Activated naive CD8-positive, alpha-beta T cell treated with anti-CD3 and anti-CD28 coated beads for 36 hours (primary cell): ENCODE measurements around the gene PTPRG. TPM values are rescaled to one million over a fixed set of nuclear protein-coding genes. Genes with fewer than 3 reads are reported as not detected.
A peak's percentile ranks its signal among the peaks of the same experiment; 100 is the strongest.

ENCODE experiments used
- DNase-seq: peaks from one replicate; pipeline ENCODE4 v3.0.0; 2021
- H3K27ac Mint-ChIP-seq: one replicate; pipeline ENCODE4 v1.8.0; 2022; ENCODE audit warnings: mild to moderate bottlenecking, moderate library complexity, mixed read lengths
- H3K27me3 Mint-ChIP-seq: one replicate; pipeline ENCODE4 v1.8.0; 2022; ENCODE audit warnings: mild to moderate bottlenecking, mixed read lengths
- H3K36me3 Mint-ChIP-seq: one replicate; pipeline ENCODE4 v1.8.0; 2021; ENCODE audit warnings: mild to moderate bottlenecking, mixed read lengths
- H3K4me1 Mint-ChIP-seq: one replicate; pipeline ENCODE4 v1.8.0; 2021; ENCODE audit warnings: mixed read lengths
- H3K4me3 Mint-ChIP-seq: one replicate; pipeline ENCODE4 v1.8.0; 2022; ENCODE audit warnings: mild to moderate bottlenecking, moderate library complexity, mixed read lengths
- H3K9me3 Mint-ChIP-seq: one replicate; pipeline ENCODE4 v1.8.0; 2022; ENCODE audit warnings: mixed read lengths
- total RNA-seq, 2 experiments: library from RNA; stranded (reverse); gene quantifications; one replicate each; pipeline ENCODE4 v1.2.3, GENCODE V29; 2021

PTPRG gene
- under 1 TPM; 0.06 to 0.16 TPM for total RNA-seq

- Mint-ChIP-seq H3K4me3 (peak within 1 kb of the TSS; percentile 79), H3K9me3 (no peaks in the 10 kb centered on the region), H3K27ac (no peak within 1 kb of the TSS), H3K4me1 (peaks cover 16% of the 10 kb centered on the region), H3K36me3 (no peaks in the 10 kb centered on the region), H3K27me3 (peaks cover 80% of the 10 kb centered on the region)
- DNase-seq = peak; percentile 48
Measured at GRCh38 chr3:61561374-61562041, at the start of gene PTPRG. TSS of gene PTPRG (plus strand) at chr3:61561571. CDS start at chr3:61562288, 717 bp downstream.

- peaks cover 28% of the 10 kb centered on the region for H3K27me3 Mint-ChIP-seq
- no peak overlapping the region for H3K4me3 Mint-ChIP-seq
- peaks cover 21% of the 10 kb centered on the region for H3K4me1 Mint-ChIP-seq
- H3K9me3 Mint-ChIP-seq = peaks cover 6% of the 10 kb centered on the region
- H3K27ac Mint-ChIP-seq = no peak overlapping the region
- no peak for DNase-seq
- peaks cover 1% of the 10 kb centered on the region for H3K36me3 Mint-ChIP-seq
Measured at GRCh38 chr3:61518590-61518989, 42.8 kb upstream of the PTPRG start.

- H3K27me3 Mint-ChIP-seq = peaks cover 18% of the 10 kb centered on the region
- peak overlapping the region; percentile 74 for H3K27ac Mint-ChIP-seq
- no peak overlapping the region for H3K4me3 Mint-ChIP-seq
- H3K4me1 Mint-ChIP-seq = peaks cover 22% of the 10 kb centered on the region
- peaks cover 1% of the 10 kb centered on the region for H3K36me3 Mint-ChIP-seq
- peaks cover 6% of the 10 kb centered on the region for H3K9me3 Mint-ChIP-seq
- peak; percentile 70 for DNase-seq
Measured at GRCh38 chr3:61520966-61521628, 40.3 kb upstream of the PTPRG start.

GRCh38 chr3:61522060-61522459, 39.3 kb upstream of the PTPRG start:
- Mint-ChIP-seq H3K4me3 (no peak overlapping the region), H3K36me3 (peaks cover 1% of the 10 kb centered on the region), H3K27me3 (peaks cover 18% of the 10 kb centered on the region), H3K27ac (peak overlapping the region; percentile 28), H3K4me1 (peaks cover 22% of the 10 kb centered on the region), H3K9me3 (peaks cover 6% of the 10 kb centered on the region)
- no peak for DNase-seq

- Mint-ChIP-seq H3K27ac (no peak overlapping the region), H3K9me3 (peaks cover 6% of the 10 kb centered on the region), H3K36me3 (peaks cover 1% of the 10 kb centered on the region), H3K4me3 (no peak overlapping the region), H3K4me1 (peaks cover 22% of the 10 kb centered on the region), H3K27me3 (peaks cover 18% of the 10 kb centered on the region)
- DNase-seq = no peak
Measured at GRCh38 chr3:61522626-61523025, 38.7 kb upstream of the PTPRG start.

- Mint-ChIP-seq H3K9me3 (no peaks in the 10 kb centered on the region), H3K4me3 (no peak overlapping the region), H3K4me1 (peaks cover 15% of the 10 kb centered on the region), H3K27me3 (peaks cover 10% of the 10 kb centered on the region), H3K27ac (no peak overlapping the region), H3K36me3 (no peaks in the 10 kb centered on the region)
- no peak for DNase-seq
Measured at GRCh38 chr3:61524933-61525332, 36.4 kb upstream of the PTPRG start.

- Mint-ChIP-seq H3K9me3 (no peaks in the 10 kb centered on the region), H3K36me3 (no peaks in the 10 kb centered on the region), H3K4me3 (no peak overlapping the region), H3K4me1 (peaks cover 9% of the 10 kb centered on the region), H3K27ac (no peak overlapping the region), H3K27me3 (peaks cover 15% of the 10 kb centered on the region)
- no peak for DNase-seq
Measured at GRCh38 chr3:61526308-61526707, 35.1 kb upstream of the PTPRG start.

- Mint-ChIP-seq H3K36me3 (no peaks in the 10 kb centered on the region), H3K27me3 (peaks cover 13% of the 10 kb centered on the region), H3K4me1 (peaks cover 7% of the 10 kb centered on the region), H3K9me3 (no peaks in the 10 kb centered on the region), H3K4me3 (no peak overlapping the region), H3K27ac (no peak overlapping the region)
- no peak for DNase-seq
Measured at GRCh38 chr3:61527011-61527410, 34.4 kb upstream of the PTPRG start.

GRCh38 chr3:61530355-61530754, 31.0 kb upstream of the PTPRG start:
- H3K27ac Mint-ChIP-seq = no peak overlapping the region
- H3K9me3 Mint-ChIP-seq = no peaks in the 10 kb centered on the region
- H3K4me3 Mint-ChIP-seq = no peak overlapping the region
- H3K27me3 Mint-ChIP-seq = peaks cover 5% of the 10 kb centered on the region
- no peak for DNase-seq
- no peaks in the 10 kb centered on the region for H3K4me1 Mint-ChIP-seq
- no peaks in the 10 kb centered on the region for H3K36me3 Mint-ChIP-seq

- H3K27me3 Mint-ChIP-seq = peaks cover 9% of the 10 kb centered on the region
- H3K4me1 Mint-ChIP-seq = no peaks in the 10 kb centered on the region
- no peaks in the 10 kb centered on the region for H3K36me3 Mint-ChIP-seq
- H3K4me3 Mint-ChIP-seq = no peak overlapping the region
- H3K9me3 Mint-ChIP-seq = no peaks in the 10 kb centered on the region
- no peak overlapping the region for H3K27ac Mint-ChIP-seq
- DNase-seq = no peak
Measured at GRCh38 chr3:61531528-61531927, 29.8 kb upstream of the PTPRG start.

GRCh38 chr3:61532739-61533500, 28.5 kb upstream of the PTPRG start:
- Mint-ChIP-seq H3K27ac (no peak overlapping the region), H3K4me1 (no peaks in the 10 kb centered on the region), H3K9me3 (no peaks in the 10 kb centered on the region), H3K36me3 (no peaks in the 10 kb centered on the region), H3K27me3 (peaks cover 13% of the 10 kb centered on the region), H3K4me3 (no peak overlapping the region)
- DNase-seq = no peak

GRCh38 chr3:61535826-61536225, 25.5 kb upstream of the PTPRG start:
- Mint-ChIP-seq H3K4me3 (no peak overlapping the region), H3K27me3 (peaks cover 12% of the 10 kb centered on the region), H3K4me1 (no peaks in the 10 kb centered on the region), H3K36me3 (no peaks in the 10 kb centered on the region), H3K27ac (no peak overlapping the region), H3K9me3 (no peaks in the 10 kb centered on the region)
- DNase-seq = no peak

- no peak for DNase-seq
- no peak overlapping the region for H3K27ac Mint-ChIP-seq
- H3K27me3 Mint-ChIP-seq = peaks cover 15% of the 10 kb centered on the region
- no peaks in the 10 kb centered on the region for H3K9me3 Mint-ChIP-seq
- H3K36me3 Mint-ChIP-seq = no peaks in the 10 kb centered on the region
- no peaks in the 10 kb centered on the region for H3K4me1 Mint-ChIP-seq
- no peak overlapping the region for H3K4me3 Mint-ChIP-seq
Measured at GRCh38 chr3:61537366-61537765, 24.0 kb upstream of the PTPRG start.

GRCh38 chr3:61538486-61538885, 22.9 kb upstream of the PTPRG start:
- Mint-ChIP-seq H3K4me1 (no peaks in the 10 kb centered on the region), H3K27me3 (peaks cover 15% of the 10 kb centered on the region), H3K4me3 (no peak overlapping the region), H3K27ac (peak overlapping the region; percentile 25), H3K9me3 (no peaks in the 10 kb centered on the region), H3K36me3 (no peaks in the 10 kb centered on the region)
- DNase-seq = no peak

GRCh38 chr3:61541694-61542093, 19.7 kb upstream of the PTPRG start:
- no peak overlapping the region for H3K4me3 Mint-ChIP-seq
- no peaks in the 10 kb centered on the region for H3K36me3 Mint-ChIP-seq
- H3K27me3 Mint-ChIP-seq = peaks cover 12% of the 10 kb centered on the region
- no peak for DNase-seq
- no peaks in the 10 kb centered on the region for H3K4me1 Mint-ChIP-seq
- H3K27ac Mint-ChIP-seq = no peak overlapping the region
- H3K9me3 Mint-ChIP-seq = no peaks in the 10 kb centered on the region
